ENCODE measurements around the gene EFCAB14. TPM values are rescaled to one million over a fixed set of nuclear protein-coding genes. Genes with fewer than 3 reads are reported as not detected.
A peak's percentile ranks its signal among the peaks of the same experiment; 100 is the strongest.

Gene EFCAB14
- total RNA-seq, 1 donor from 2014 or later = 64.6 TPM

DNA sequence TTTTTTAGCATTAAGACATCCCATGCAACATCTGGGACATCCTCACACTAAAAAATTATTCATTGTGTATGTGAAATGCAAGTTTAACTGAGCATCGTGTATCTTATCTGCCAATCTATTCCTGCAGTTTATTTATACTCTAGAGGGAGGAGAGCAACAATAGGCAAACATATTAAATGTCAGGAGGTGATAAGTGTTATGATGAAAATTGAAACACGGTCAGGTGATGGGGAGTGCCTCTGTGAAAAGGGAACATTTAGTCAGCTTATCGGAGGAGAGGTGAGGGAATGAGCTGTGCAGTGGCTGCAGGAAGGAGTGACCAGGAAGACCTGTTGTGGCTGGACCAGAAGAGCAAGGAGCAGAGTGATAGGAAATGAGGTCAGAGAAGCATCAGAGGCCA is 775 bp upstream of the EFCAB14 start:
- H3K9me3 Mint-ChIP-seq = no peaks in the 10 kb centered on the region
- no peak for DNase-seq (ENCODE audit: extremely low spot score, unreplicated experiment)
- H3K27ac Mint-ChIP-seq = peak overlapping the region; percentile 74
- H3K4me1 Mint-ChIP-seq (ENCODE audit: unreplicated experiment) = peaks cover 36% of the 10 kb centered on the region
- H3K36me3 Mint-ChIP-seq = peaks cover 10% of the 10 kb centered on the region
- TF ChIP-seq, protein P1, sequence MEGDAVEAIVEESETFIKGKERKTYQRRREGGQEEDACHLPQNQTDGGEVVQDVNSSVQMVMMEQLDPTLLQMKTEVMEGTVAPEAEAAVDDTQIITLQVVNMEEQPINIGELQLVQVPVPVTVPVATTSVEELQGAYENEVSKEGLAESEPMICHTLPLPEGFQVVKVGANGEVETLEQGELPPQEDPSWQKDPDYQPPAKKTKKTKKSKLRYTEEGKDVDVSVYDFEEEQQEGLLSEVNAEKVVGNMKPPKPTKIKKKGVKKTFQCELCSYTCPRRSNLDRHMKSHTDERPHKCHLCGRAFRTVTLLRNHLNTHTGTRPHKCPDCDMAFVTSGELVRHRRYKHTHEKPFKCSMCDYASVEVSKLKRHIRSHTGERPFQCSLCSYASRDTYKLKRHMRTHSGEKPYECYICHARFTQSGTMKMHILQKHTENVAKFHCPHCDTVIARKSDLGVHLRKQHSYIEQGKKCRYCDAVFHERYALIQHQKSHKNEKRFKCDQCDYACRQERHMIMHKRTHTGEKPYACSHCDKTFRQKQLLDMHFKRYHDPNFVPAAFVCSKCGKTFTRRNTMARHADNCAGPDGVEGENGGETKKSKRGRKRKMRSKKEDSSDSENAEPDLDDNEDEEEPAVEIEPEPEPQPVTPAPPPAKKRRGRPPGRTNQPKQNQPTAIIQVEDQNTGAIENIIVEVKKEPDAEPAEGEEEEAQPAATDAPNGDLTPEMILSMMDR (conservative IDR thresholded peaks at IDR 0.05) = no peak
- peaks cover 3% of the 10 kb centered on the region for H3K27me3 Mint-ChIP-seq
- peak overlapping the region; percentile 57 for H3K4me3 Mint-ChIP-seq

DNA sequence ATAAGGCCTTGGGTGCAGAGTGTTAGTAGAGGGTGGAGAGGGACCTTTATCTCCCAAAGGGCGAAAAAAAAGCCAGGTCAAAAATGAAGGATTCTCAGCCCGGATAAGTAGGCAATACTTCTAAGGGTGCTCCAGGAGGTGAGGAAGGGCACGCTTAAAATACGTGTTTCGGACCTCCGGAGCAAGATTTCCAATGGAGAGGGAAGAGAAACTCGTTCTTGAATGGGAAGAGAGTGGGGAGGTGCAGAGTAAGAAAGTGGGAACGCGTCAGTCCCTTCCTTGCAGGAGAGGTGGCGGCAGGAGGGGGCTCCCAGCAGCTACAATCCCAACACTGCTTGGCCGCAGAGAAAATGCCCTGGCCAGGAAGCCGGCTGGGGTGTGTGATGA is 581 bp downstream of the EFCAB14 start:
- Mint-ChIP-seq H3K27me3 (peaks cover 3% of the 10 kb centered on the region), H3K27ac (peak overlapping the region; percentile 88), H3K36me3 (peaks cover 10% of the 10 kb centered on the region), H3K4me1 (ENCODE audit: unreplicated experiment) (peaks cover 36% of the 10 kb centered on the region), H3K9me3 (no peaks in the 10 kb centered on the region), H3K4me3 (peak overlapping the region; percentile 93)
- TF ChIP-seq, protein P1 (conservative IDR thresholded peaks at IDR 0.05) = no peak
- DNase-seq (ENCODE audit: extremely low spot score, unreplicated experiment) = no peak

DNA sequence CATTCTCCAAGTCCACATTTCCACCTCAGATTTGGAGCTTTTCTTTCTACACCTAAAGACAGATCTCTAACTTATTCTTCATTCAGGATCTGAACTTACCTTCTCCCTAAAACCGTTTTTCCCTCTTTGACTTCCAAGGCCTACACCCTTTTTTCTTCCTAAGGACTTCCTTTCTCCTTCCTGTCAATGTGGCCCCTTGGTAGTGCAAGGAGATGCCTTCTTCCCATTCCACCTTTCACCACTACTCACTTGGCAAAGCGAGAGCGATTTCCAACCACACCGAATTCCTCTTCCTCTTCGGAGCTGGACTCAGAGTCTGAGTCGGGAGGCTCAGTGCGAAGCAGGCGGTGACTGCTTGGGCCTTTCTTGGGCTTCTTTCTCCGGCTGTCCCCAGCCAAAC is 1.3 kb downstream of the EFCAB14 start:
- Mint-ChIP-seq H3K27ac (peak overlapping the region; percentile 88), H3K36me3 (peaks cover 10% of the 10 kb centered on the region), H3K9me3 (no peaks in the 10 kb centered on the region), H3K4me1 (ENCODE audit: unreplicated experiment) (peaks cover 36% of the 10 kb centered on the region), H3K27me3 (peaks cover 3% of the 10 kb centered on the region), H3K4me3 (peak overlapping the region; percentile 93)
- TF ChIP-seq, protein P1 (conservative IDR thresholded peaks at IDR 0.05) = no peak
- DNase-seq (ENCODE audit: extremely low spot score, unreplicated experiment) = no peak

DNA sequence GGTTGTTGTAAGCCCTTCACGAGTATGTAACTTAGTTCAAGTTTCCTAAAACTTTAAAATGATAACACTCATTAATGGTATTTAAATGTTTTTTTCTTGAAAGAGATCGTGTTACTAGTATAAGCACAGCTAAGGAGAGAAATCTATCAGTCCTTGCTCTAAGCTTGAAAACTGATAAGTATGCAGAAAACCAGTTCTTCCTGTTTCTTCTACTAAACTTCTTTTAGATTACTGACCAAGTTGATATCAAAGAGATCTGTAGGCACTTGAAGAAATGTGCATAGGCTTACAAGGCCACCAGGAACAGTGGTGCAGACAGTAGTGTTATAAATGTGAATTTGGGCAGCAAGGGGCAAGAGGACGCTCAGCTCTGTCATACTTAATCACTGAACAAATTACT is 3.9 kb downstream of the EFCAB14 start:
- Mint-ChIP-seq H3K4me3 (peak overlapping the region; percentile 76), H3K27ac (peak overlapping the region; percentile 79), H3K27me3 (no peaks in the 10 kb centered on the region), H3K36me3 (peaks cover 10% of the 10 kb centered on the region), H3K4me1 (ENCODE audit: unreplicated experiment) (peaks cover 36% of the 10 kb centered on the region), H3K9me3 (no peaks in the 10 kb centered on the region)
- DNase-seq (ENCODE audit: extremely low spot score, unreplicated experiment) = no peak
- TF ChIP-seq, protein P1 (conservative IDR thresholded peaks at IDR 0.05) = no peak

DNA sequence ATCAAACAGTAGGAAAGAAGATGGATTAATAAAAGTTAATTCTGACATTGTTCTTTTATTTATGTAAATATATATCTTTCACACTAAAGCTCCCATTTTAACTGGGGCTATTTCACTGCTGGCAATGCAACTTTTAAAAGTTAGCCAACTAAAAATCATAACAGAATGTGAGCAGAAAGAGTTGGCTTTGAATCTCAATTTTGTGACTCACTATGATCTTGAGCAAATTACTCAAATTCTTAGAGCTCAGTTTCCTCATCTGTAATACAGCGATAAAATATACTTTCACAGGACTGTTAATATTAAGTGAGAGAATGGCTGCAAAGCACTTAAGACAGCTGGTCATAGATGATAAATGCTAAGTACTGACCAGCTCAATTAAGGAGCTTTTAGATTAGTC is 10.8 kb downstream of the EFCAB14 start:
- Mint-ChIP-seq H3K36me3 (peaks cover 26% of the 10 kb centered on the region), H3K4me3 (no peak overlapping the region), H3K9me3 (no peaks in the 10 kb centered on the region), H3K27me3 (no peaks in the 10 kb centered on the region), H3K27ac (no peak overlapping the region), H3K4me1 (ENCODE audit: unreplicated experiment) (no peaks in the 10 kb centered on the region)
- no peak for DNase-seq (ENCODE audit: extremely low spot score, unreplicated experiment)
- TF ChIP-seq, protein P1 (conservative IDR thresholded peaks at IDR 0.05) = no peak

DNA sequence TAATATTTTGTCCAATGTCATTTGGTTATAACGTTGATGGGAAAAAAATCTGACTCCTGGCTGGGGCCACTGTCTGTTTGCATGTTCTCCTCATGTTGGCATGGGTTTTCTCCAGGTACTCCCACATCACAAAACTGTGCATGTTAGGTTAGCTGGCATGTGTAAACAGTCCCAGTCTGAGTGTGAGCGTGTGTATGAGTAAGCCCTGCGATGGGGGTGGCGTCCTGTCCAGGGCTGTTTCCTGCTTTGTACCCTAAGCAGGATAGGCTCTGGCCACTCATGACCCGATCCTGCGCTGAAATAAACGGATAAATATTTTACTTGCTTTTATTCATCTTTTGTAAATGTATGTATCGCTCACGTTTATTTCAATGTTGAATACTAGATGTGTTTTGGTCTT is 13.5 kb downstream of the EFCAB14 start:
- Mint-ChIP-seq H3K4me3 (no peak overlapping the region), H3K4me1 (ENCODE audit: unreplicated experiment) (no peaks in the 10 kb centered on the region), H3K27ac (no peak overlapping the region), H3K36me3 (peaks cover 30% of the 10 kb centered on the region), H3K9me3 (no peaks in the 10 kb centered on the region), H3K27me3 (no peaks in the 10 kb centered on the region)
- TF ChIP-seq, protein P1 (conservative IDR thresholded peaks at IDR 0.05) = no peak
- DNase-seq (ENCODE audit: extremely low spot score, unreplicated experiment) = no peak

Measured in type B pancreatic cell (in vitro differentiated cells).